ENCODE measurements around the gene CTU2.

The CTU2 gene

DNA sequence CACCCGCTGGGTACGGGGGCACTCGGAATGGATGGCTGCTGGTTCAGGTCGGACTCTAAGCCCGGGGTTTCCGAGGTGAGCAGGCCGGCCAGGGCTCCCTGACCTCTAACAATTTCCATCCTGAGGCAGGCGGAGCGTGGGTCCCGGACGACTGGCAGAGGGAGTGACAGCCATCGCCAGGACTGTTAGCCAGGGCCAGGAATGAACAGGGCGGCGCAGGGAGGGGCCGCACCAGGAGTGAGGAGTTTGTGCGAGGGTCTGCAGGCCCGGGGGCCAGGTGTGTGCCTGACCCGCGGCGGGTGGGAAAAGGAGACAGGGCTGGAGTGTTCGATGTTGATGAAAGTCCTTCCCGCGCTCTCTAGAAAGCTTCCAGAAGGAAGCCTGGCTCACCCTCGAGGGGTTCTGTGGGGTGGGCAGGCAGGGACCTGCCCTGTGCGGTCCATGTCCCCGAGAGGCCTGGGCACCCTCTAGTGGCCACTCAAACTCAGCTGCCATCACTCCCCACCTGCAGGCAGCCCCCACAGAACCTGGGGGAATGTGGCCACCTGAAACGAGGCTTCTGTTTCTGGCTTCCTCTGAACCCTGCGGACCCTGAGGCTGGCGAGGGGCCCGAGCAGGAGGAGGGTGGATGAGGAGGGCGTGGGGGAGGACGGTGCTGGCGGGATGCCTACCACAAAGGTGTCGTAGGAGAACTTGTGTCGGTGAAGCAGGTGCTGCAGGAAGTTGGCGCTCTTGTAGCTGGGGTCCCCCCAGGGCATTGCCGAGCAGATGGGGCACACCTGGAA lies 8.3 kb upstream of the CTU2 start:
- DNase-seq = no peak

DNA sequence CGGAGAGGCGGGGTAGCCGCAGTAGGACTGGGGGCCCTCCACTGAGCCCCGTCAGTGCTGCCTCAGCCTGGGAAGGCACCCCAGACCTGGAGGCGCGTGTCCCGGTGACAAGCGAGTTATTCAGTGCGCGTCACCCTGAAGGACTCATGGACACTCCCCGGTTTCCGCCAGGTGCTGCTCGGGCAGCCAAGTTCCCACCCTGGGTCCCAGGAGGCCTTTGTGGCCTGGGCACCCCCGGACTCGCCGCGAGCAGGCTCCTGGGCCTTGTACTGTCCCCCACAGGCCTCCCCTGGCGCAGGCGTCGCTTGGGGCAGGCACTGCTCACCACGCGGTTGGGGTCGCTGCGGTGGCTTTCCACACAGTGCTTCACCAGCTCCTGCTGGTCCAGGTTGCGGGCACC lies 7.7 kb upstream of the CTU2 start:
- DNase-seq = no peak

DNA sequence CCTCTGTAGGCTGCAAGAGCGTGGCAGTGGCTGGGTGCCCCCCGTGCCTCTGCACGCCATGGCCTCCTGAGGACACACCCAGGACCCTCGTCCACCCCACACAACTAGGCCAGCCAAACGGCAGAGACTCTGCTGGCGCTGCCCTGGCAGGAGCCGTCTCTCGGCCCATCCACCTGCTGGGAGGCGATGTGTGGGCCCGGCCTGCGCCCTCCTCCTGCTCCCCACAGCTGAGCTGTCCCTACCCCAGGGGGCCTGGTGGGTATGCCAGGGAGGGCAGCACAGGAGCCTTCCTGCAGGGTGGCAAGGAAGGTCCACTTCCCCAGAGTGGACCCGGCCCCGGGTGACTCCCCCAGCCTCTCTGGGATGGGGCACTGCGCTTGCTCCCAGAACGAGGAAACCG lies 7.1 kb upstream of the CTU2 start:
- DNase-seq = no peak

DNA sequence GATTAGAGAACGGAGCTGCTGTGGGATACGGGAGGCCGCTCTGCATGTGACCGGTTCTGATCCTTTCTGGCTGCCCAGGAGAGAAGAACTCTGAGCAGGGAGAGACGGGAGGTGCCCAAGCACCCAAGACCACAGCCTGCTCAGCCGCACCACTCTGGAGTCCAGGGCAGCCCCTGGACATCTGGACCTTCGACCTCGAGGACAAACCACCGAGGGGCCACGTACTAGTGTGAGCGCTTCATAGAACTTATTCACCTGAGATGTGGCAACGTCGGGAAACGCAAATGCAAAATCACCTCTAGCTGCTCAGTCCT lies 6.0 kb upstream of the CTU2 start:
- DNase-seq = no peak

DNA sequence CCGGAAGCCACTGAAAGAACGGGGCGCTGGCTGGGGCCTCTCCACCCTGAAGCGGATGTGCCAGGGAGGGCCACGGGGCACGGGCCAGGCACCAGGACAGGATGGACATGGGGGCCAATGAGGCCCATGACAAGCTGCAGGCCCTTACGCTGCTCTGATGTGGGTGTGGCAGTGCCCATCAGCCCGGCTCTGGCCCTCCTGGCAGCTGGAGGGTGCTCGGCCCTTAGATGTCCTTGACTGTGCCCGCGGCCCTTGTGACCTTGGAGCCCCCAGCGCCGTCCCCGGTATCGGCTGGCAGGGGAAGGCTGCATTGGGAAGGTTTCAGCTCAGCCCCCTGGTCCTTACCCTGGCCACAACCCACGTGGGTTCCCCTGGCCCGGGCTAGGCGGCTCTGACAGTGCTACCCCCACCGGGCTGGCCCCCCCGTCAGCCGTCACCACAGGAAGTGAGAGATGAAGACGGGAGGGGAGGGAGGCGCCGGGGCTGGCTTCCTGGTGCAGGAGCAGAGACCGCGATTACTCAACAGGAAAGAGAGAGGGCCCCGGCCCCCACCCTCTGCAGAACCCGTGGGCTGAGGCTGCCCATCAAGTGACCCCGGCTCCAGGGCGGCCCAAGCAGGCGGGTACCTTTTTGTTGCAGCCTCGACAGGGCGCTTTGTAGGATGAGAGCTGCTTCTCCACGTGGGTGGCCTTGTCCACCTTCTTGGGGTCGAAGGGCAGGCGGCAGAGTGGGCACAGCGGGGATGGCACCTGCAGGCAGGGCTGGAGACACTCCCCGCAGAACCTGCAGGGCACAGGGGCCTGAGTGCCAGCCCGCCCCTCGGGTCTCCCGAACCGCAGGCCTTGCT lies 5.4 kb upstream of the CTU2 start:
- peak; percentile 89 for DNase-seq

DNA sequence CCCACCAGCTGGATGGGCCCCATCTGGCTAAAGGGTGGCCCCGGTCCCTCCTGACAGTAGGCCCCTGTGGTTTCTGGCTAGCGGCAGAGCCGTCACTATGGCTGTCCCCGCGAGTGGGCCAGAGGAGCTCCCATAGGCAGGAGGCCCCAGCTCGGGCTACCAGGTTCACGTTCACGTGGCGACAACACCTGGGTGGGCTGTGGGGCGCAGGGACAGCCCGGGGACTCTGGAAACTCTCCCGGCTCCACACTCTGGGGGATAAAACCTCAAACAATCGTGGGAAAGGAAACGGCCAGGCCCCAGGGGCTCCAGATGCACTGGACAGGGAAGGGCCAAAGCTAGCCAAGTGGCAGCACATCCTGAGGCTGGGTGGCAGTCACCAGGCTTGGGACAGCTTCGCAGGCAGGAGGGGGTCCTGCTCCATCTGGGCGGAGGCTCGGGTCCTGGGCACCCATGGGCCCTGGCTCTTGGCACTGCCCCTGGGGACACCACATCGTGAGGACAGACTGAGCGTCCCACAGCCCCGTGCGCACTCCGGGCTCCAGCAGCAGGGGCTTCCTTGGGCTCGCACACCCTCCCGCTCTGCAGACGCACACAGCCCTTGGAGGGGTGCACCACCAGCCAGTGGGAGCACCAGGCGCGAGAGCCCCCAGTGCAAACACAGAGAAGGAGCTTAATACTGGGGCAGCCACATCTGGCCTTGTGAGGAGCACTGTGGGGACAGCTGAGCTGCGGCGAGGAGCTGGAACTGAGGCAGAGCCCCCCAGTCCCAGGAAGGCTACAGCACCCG lies 4.5 kb upstream of the CTU2 start:
- DNase-seq = no peak

DNA sequence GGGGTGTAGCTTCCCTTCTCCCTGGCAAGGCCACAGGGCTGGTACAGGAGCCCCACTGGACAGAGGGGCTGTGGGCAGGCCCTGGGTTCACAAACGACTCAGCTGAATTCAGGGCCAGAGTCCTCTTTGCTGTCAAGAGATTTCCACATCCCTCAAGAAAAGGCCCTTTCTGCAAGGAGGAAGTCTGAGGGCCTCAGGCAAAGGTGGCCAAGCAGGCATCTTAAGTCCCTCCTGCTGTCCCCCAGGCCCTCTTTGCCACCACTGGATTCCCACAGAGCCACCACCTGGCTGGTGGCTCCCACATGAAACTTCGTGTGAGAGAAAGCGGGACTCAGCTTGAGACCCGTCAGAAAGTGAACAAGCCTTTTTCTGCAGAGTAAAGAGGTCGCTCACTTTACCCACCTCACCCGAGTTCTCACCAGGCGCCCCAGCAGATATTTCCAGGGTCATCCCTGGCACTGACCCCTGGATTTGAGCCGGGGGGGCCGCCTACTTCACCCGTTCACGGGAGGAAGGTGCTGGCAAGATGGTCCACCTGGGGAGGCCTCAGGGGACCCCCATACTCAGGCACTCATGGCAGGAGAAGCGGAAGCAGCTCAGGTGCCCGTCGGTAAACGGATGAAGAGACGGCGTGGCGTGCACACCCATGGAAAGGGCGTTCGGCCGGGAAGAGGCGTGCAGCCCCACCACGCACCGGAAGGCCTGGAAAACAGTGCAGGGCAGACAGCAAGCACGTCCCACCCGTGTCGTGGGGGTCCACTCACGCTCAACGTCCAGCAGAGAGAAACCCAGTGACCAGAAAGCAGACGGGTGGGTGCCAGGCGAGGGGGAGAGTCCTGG lies 3.7 kb upstream of the CTU2 start:
- no peak for DNase-seq

DNA sequence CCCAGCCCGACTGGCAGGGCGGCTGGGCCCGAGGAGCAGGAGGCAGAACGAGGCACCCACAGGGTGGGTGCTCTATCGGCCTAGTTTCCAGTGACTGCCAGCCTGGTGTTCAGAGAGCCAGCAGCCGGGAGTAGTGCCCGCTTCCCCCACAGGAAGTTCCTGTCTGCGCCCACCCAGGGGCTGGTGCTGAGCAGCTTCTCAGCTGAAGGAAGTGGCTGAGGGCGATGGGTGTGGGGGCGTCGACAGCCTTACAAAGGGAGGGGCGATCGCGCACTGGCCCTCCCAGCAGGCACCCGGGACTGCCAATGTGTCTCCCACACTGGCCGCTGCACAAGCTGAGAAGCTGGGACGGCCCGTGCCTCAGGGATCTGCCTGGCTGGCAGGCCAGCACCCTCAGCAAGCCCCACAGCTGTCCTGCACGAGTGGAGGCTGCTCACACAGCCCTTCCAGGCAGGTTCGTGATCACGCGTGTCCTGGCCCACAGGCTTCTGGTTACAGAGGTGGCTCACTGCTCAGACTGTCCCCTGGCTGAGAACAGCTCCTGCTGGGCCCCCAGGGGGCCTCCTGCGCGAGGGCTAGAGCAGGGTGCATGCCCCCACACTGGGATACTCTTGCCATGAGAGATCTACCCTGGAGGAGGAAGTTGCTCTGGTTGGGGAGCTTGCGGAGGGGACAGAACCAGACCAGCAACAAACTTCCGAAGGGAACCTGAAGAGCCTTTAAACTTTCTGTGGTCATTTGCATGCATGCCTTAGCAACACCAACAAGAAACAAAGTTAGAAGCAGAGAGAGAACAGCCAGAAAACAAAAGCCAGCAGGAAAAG lies 2.6 kb upstream of the CTU2 start:
- no peak for DNase-seq

DNA sequence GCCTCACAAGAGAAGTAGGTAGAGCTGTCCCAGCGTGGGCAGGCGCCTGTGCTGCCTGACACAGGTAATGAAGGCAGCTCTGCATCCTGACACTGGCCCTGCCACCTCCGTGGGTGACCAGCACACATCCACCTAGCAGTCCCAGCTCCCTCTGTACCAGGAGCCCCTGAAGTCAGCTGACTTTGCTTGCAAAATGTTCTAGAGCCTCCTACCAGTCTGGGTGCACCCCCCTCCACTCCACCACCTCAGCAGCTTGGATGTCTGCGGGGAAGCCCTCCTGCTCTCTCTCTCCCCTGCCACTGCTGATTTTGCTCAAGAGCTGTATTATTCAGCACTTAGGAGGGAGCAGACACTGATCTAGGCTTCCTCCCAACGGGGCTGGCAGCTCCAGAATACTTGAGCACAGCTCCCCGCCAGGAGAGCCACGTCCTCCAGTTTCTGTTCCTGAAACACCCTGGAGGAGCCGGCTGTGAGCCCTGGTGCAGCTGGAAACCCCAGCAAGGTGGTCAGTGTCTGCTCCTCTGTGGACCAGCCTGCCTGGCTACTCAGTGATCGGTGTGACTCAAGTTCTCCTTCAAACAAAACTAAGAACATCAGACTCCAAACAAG lies 1.1 kb upstream of the CTU2 start:
- DNase-seq = no peak

DNA sequence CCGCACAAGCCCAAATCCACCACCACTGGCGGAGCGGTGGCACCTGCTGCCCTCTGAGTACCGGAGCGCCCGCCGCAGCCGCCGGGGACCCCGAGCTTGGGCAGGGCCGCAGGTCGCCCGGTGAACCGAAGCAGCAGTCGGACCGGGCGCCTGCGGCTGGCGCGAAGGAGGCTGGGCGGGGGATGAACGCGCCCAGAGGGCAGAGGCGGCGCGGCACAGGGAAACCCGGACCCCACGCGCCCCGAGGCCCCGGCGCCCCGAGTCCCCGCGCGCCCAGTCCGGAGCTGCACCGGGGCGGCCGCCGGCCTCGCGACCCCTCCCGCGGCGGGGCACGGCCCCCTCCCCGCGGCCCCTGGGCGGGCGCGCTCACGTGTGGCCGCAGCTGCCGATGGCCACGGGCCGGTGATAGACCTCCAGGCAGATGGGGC lies 488 bp upstream of the CTU2 start:
- no peak for DNase-seq

DNA sequence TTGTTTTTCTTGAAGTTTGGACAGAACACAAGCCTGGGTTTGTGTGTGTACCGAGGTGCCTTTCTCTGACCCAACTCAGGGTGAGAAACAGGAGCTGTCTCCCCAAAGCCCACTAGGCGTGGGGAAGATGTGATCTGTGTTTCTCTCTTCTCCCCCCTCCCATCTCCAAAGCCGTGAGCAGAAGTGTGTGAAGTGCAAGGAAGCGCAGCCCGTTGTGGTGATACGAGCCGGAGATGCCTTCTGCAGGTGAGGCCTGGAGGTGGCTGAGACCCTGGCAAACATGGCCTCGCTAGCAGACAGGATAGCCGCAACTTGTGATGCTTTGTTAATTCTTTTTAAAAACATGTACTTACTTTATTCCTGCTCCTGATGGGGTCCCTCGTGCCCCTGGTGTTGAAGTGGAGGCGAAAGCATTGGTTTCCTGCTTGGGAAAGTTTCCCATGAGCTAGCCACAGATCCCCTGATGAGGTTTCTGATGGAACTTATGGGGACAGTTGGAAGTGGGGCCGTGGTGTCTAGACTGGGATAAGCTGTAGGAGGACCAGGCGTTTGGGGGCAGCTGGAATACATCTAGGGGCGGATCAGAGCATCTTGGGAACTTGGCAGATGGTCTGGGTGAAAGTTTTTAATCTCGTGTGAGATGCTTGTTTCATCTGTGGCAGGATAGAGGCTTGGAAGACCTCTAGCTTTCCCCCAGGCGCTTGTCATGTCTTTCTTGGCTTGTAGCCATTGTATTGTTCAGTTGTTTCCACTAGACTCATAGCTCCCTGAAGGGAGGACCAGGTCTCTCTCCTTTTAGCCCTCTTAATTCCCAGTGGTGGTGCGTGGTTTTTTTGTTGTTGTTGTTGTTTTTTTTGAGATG lies 893 bp downstream of the CTU2 start:
- DNase-seq = no peak

DNA sequence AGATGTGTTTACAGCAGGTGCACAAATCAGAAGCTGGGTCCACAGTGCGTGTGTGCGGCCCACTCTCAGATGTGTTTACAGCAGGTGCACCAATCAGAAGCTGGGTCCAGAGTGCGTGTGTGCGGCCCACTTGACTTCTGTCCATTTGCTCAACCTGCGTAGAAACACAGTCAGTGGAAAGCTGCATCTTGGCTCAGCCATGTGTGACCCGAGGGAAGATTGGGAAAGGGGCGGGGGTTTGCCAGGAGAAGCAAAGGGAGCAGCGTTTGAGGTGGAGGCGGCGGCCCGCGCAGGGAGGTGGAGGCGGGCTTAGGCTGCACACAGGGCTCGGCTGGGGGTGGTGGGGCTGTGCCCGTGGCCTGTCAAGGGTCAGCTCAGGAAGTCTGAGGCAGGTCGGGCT lies 4.3 kb downstream of the CTU2 start:
- DNase-seq = no peak

DNA sequence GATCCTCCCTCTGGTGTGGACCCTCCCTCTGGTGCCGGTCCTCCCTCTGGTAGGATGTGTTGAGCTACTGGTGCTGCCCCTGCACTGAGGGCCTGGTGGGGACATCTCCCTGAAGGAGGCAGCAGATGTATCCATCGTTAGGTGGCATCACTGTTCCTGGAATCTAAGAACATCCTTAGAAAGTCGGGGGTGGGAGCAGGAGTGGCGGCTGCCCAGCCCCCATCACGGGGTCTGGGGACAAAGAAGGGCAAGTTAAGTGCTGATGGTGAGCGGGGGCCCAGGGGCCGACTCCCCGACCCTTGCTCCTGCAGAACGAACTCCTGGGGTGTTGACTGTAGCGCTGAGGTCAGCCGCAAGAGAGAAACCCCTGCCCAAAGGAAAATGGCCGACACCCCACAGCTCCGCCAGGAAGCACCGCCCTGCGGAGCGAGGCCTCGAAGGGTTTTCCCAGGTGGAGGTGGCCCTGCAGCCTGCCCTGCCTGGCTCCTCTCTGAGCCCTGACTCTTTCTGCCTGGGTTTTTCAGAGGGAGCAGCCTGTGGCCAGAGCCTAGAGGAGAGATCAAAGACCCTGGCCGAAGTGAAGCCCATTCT lies 5.5 kb downstream of the CTU2 start:
- no peak for DNase-seq

DNA sequence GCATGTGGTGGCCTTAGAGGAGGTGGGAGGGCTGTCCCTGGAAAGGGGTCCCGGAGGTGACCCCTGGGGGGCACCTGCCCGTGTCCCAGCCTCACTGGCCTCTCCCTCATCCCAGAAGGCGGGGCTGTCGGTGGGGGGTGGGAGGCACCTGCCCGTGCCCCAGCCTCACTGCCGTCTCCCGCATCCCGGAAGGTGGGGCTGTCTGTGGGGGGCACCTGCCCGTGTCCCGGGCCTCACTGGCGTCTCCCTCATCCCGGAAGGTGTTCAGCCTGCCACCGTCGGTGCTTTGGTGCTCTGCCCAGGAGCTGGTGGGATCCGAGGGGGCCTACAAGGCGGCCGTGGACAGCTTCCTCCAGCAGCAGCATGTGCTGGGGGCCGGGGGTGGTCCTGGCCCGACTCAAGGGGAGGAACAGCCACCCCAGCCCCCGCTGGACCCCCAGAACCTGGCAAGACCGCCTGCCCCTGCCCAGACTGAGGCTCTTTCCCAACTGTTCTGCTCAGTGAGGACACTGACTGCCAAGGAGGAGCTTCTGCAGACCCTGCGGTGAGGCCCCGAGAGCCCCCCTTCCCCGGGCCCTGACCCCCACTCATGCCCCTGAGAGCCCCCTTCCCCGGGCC lies 6.2 kb downstream of the CTU2 start:
- DNase-seq = no peak

DNA sequence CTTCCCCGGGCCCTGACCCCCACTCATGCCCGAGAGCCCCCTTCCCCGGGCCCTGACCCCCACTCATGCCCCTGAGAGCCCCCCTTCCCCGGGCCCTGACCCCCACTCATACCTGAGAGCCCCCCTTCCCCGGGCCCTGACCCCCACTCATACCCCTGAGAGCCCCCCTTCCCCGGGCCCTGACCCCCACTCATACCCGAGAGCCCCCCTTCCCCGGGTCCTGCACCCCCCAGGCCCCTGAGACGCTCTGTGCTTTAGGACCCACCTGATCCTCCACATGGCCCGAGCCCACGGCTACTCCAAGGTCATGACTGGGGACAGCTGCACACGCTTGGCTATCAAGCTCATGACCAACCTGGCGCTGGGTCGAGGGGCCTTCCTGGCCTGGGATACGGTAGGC lies 6.8 kb downstream of the CTU2 start:
- no peak for DNase-seq

DNA sequence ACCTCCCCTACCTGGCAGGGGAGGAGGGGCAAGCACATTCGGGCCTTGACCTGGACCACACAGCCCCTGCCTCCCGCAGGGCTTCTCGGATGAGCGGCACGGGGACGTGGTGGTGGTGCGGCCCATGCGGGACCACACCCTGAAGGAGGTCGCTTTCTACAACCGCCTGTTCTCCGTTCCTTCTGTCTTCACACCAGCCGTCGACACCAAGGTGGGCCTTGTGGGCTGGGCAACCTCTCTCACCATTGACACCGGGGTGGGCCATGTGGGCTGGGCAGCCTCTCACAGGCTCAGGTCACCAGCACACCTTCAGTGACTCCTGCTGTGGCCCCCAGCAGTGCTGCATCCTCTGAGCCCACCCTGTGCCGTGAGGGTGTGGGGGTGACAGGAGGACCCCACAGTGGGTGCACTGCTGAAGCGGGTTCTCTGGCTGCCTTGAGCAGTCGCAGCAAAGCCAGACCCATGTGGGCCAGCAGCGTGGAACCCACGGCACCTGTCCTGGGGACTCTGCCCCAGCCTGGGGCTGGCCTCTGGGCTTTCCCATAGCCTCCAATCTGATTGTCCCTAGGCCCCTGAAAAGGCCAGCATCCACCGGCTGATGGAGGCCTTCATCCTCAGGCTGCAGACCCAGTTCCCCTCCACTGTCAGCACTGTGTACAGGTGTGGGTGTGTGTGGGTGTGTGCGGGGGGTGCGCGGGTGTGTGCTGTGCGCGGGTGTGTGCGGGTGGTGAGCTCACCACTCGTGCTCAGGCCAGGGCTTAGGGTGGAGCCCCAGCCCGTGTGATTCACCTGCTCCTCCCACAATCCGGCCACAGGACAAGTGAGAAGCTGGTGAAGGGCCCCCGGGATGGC lies 7.5 kb downstream of the CTU2 start:
- DNase-seq = no peak

DNA sequence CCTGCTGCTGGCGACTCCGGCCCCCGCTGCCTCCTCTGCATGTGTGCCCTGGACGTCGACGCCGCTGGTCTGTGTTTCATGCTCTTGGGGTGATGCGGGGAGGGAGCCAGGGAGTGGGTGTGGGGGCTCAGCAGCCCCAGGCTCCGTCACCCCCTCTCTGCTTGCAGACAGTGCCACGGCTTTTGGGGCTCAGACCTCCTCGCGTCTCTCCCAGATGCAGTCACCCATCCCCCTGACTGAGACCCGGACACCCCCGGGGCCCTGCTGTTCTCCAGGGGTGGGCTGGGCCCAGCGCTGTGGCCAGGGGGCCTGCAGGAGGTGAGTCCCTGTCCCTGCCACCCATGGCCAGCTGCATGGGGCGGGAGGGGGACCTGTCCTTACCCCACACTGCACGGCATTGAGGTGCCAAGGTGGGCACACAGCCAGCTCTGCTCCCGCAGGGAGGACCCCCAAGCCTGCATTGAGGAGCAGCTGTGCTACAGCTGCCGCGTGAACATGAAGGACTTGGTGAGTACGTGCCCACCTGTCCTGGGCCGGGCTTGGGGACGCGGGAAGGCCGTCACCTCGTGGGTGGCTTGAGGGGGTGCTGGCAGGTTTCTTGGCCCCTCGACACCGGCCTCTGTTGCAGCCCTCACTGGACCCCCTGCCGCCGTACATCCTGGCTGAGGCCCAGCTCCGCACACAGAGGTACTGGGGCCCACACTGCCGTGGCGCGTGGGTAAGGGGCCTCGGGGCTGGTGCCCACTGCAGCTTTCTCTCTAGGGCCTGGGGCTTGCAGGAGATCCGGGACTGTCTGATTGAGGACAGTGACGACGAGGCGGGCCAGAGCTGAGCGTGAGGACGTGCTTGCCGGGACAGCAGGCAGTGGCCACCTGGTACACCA lies 8.4 kb downstream of the CTU2 start:
- DNase-seq = no peak
